Suppressor macrophage (primary cell): ENCODE measurements around the gene CDK4.
"Not testable (repeated sequence)": the region's sequence is repeated elsewhere in the genome, so short reads cannot be mapped to it uniquely, and the experiment has no call there.

ENCODE experiments used
- DNase-seq, 4 experiments: peaks; one replicate each; pipeline ENCODE4 v3.0.0-alpha.2; 2020 to 2022
- total RNA-seq, 17 experiments: gene quantifications; one replicate each; lab custom pipeline; 2026; ENCODE audit warnings: mixed read lengths in 6 of 17, inconsistent platforms in 3 of 17; lab: John Stamatoyannopoulos, UW

Gene CDK4
- 24.1 to 106 (median 62.7) reads per million in 17 experiments for total RNA-seq

DNA sequence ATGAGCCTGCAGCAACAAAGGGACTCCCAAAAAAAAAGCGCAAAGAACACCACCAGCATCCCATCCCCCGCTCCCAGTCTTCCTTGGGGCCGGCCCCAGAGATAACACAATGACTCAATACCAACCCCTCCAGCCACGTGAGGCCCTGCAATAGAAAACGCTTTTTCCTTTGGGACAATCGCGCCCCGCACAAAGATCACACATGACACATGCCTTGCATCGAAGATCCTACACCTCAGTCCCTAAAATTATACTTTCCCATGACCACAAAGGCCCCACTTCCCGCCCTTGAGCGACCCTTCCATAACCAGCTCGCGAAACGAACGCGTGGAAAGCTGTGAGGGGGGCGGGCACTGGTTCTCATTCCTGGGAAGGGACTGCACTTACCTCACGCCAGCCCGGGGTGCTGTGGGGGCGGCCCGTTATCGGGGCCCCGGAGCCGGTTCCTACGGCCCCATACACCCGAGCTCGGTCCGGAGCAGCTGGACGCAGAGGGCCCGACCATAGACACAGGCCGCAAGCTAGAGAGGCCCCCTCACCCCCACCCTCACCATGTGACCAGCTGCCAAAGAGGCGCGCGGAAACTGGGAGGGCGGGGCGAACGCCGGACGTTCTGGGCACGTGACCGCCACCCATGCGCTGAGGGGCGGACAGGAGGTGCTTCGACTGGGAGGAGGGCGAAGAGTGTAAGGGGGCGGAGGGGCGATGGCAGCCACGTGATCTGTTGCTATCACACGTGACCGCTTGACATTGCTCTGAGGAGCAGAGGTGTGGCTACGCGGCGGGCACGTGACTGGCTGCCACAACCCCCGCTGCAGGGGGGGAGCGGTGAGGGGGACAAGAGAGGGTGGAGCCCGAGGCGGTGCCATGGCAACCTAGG lies at the start of gene CDK4:
CDK4 (minus strand) TSS at position 523 of the 880 bp plus-strand sequence. CDS start 593 bp downstream, outside the sequence.
- peak; percentile 99 for DNase-seq

GRCh38 chr12:57800965-57801364 lies 48.9 kb upstream of the CDK4 start:
- DNase-seq, result no peak

DNA sequence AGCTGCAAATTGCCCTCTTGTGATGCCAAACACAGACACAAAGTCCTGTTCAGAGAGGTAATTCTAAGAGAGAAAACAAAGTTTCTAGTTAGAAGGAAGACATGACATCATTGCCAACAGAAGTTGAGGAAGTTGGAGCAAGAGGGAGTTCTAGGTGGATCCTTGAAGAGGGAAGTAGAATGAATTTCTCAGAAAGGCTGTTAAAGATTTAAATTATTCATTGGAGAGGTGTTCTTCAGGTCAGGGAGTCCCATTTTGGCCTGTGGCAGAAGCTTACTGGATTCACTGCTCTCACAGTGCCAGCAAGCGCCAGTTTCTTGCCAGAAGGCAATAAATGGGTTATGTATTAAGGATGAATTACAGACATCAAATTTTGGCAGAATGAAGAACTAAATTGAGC lies 45.8 kb upstream of the CDK4 start:
- peak; percentile 15 to 73 (median 60) for DNase-seq

GRCh38 chr12:57796996-57797395 lies 44.9 kb upstream of the CDK4 start:
- DNase-seq, result no peak

GRCh38 chr12:57795354-57795753 lies 43.2 kb upstream of the CDK4 start:
- DNase-seq, result no peak

DNA sequence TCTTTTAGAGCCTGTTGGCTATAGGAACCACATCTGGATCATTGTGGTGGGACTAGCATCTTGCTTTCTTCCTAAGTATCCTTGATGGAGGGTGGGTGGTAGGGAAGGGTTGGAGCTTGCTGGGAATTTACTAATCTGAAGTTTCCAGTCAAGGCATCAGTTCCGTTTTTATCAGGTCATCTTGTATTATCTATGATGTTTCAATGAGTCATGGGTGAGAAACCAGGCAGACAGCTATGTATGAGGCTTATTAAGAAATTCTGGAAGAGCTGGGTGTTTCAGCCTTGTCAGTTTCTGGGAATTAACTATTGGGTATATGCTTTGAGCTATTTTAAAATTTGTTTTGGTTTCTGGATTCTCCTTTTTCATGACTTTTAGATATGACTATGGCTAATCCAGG lies 41.8 kb upstream of the CDK4 start:
- peak in 1 of 4 experiments; percentile 12 for DNase-seq

DNA sequence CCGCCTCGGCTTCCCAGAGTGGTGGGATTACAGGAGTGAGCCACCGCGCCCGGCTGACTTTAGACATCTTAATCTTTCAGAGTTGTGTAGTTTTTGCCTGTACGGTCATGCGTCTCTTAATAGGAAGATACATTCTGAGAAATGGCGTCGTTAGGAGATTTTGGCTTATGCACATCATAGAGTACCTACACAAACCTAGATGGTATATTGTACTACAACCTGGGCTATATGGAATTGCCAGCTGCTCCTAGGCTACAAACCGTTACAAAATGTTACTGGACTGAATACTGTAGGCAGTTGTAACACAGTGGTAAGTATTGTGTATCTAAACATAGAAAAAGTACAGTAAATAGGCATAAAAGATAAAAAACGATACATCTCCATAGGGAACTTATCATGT lies 31.8 kb upstream of the CDK4 start:
- no peak for DNase-seq

DNA sequence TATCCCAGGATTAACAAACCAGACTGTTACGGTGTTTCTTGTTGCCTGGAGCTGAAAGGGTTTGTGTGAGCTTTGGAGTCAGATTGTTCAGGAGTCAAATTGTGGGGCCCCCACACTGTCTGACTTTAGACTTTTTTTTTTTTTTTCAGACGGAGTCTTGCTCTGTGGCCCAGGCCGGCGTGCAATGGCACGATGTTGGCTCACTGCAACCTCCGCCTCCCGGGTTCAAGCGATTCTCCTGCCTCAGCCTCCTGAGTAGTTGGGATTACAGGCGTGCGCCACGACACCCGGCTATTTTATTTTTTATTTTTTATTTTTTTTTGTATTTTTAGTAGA lies 31.3 kb upstream of the CDK4 start:
- DNase-seq, result no peak

GRCh38 chr12:57782608-57783465 lies 30.7 kb upstream of the CDK4 start, which contains the start of gene TSFM:
Gene TSFM, plus strand, starts transcription at chr12:57782787. Its CDS starts 15 bp downstream, at chr12:57782802.
- peak; percentile 97 to 99 (median 98) for DNase-seq

- no peak for DNase-seq
Measured at GRCh38 chr12:57782243-57782607, 30.1 kb upstream of the CDK4 start.

DNA sequence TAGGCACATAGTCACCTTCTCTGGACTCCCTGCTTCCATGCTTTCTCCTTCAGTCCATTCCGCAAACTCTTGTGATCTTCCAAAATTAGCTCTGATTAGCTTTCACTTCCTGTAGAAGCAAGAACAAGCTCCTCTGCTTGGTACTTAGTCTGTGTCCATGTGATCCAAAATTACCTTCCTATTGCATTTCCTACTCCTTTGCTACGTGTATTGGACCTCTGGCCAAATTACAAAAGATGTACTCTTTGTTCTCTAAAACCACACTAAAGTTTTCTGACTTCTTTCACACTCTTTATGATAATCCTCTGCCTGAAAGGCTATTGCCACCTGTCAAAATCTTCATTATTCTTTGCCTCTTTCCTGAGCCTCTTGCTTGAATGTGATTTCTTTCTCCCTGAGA lies 29.7 kb upstream of the CDK4 start:
- peak in 2 of 4 experiments; percentile 17 to 36 for DNase-seq

DNA sequence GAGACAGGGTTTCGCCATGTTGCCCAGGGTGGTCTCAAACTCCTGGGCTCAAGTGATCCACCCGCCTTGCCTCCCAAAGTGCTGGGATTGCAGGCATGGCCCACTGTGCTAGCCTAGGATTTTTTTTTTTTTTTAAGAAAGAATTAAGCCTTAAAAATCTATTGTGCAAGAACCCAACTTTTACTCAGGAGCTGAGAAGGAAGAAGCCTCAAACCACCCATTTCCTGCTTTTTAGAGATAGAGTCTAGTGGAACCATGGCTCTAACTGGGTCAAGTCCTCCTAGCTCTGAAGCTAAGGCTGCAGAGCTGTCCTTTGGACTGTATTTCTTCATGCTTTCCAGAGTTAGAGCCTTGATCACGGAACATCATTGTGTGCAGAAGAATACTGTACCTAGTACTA lies 29.1 kb upstream of the CDK4 start:
- peak in 3 of 4 experiments; percentile 51 to 78 (median 66) for DNase-seq

- DNase-seq, result no peak
Measured at GRCh38 chr12:57780284-57780897, 28.3 kb upstream of the CDK4 start.

- no peak for DNase-seq
Measured at GRCh38 chr12:57779736-57780135, 27.6 kb upstream of the CDK4 start.

DNA sequence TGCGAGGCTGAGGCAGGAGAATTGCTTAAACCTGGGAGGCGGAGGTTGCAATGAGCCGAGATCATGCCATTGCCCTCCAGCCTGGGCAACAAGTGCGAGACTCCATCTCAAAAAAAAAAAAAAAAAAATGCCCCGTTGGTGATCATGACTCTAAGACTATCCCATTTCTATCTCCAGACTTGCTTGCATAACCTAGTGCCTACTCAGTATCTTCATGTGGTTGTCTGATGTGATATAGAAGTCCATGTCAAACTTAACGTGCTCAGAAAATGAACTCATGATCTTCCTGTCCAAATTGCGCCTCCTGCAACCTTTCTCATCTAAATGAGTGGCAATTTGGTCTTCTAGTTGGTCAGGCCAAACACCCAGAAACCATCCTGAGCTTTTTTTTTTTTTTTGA lies 25.8 kb upstream of the CDK4 start:
- DNase-seq, result no peak

- DNase-seq, result no peak
Measured at GRCh38 chr12:57777367-57777766, 25.3 kb upstream of the CDK4 start.

DNA sequence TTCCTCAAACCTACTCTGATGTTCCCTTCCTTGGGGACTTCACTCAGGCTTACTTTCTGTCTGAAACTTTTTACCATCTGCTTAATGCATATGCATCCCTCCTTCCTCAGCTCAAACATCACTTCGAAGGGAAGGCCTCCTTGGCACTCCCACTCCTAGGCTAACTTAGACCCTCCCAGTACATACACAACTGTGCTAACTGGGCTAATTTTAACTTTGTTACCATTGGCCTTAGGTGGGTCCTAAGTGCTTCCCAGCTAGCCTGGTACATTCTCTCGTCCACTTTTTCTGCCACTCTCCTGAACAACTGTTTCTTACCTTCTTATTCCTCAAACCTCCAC lies 24.1 kb upstream of the CDK4 start:
- DNase-seq, result no peak

DNA sequence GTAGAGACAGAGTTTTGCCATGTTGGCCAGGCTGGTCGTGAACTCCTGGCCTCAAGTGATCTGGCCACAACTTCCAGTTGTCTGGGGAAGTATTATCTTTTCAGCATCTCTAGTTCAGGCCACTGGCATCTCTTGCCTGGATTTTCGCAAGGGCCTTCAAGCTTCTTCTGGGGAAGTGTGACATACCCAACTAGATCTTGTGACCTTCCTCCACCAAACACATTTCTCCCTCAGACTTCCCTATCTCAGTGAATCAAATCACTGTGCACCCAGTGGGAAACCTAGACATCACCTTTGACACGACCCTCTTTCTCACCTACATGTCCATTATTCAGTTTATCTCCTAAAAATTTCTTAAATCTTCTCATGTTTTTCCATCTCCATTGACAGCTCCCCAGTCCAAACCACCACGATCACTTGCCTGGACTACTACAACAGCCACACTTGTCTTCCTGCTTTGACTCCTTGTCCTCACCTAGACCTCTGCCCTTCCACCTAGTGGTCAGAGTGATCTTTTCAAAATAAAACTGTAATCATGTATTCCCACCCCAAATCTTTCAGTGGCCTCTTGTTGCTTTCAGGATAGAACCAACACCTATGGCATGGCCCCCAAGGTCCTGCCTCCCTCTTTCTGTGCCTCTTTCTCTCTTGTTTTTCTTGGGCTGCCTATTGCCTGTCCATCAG lies 23.6 kb upstream of the CDK4 start:
- DNase-seq, result peak; percentile 63 to 87 (median 80)

GRCh38 chr12:57775044-57775443 lies 22.9 kb upstream of the CDK4 start:
- no peak for DNase-seq

GRCh38 chr12:57774634-57775033 lies 22.5 kb upstream of the CDK4 start:
- DNase-seq, result not testable (repeated sequence)

DNA sequence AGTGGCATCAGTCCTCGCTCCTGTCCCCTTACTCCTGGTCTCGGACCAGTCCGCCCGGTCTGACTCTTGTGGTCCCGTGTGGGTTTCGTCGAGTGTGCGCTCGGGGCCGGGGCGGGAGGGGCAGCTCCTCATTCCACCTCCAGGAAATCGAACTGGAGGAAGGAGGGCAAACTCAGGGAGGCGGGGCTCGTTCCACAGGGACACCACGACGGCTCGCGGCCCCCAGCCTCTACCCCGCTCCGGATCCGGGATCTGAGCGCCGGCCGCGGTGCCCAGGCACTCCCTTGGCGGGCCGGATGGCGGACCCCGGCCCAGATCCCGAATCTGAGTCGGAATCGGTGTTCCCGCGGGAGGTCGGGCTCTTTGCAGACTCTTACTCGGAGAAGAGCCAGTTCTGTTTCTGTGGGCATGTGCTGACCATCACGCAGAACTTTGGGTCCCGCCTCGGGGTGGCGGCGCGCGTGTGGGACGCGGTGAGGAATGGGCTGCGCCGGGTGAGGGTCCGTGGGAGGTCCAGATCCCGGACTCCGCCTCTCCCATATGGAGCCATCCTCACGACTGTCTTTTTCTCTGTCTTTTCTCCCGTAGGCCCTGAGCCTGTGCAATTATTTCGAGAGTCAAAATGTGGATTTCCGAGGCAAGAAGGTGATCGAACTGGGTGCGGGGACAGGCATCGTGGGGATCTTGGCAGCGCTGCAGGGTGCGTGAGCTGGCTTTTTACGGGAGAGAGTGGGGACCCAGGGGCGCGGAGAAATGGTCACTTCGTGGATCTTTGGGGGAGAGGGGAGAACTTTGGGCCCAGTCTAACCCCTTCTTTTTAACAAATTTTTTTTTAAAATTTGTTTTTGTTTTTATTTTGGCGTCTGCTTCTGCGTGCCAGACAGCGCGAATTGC lies 20.6 kb upstream of the CDK4 start, which contains the start of gene EEF1AKMT3:
EEF1AKMT3 (plus strand) TSS at position 186 of the 894 bp plus-strand sequence; CDS start at position 297, 111 bp downstream.
- DNase-seq, result peak; percentile 55 to 77 (median 68)
